ENCODE data around the gene NOTUM.
A peak's percentile ranks its signal among the peaks of the same experiment; 100 is the strongest.
"Not testable (repeated sequence)": the region's sequence is repeated elsewhere in the genome, so short reads cannot be mapped to it uniquely, and the experiment has no call there.

NOTUM gene

GRCh38 chr17:81996232-81996756, 35.3 kb upstream of the NOTUM start:
- no peak for DNase-seq

DNA sequence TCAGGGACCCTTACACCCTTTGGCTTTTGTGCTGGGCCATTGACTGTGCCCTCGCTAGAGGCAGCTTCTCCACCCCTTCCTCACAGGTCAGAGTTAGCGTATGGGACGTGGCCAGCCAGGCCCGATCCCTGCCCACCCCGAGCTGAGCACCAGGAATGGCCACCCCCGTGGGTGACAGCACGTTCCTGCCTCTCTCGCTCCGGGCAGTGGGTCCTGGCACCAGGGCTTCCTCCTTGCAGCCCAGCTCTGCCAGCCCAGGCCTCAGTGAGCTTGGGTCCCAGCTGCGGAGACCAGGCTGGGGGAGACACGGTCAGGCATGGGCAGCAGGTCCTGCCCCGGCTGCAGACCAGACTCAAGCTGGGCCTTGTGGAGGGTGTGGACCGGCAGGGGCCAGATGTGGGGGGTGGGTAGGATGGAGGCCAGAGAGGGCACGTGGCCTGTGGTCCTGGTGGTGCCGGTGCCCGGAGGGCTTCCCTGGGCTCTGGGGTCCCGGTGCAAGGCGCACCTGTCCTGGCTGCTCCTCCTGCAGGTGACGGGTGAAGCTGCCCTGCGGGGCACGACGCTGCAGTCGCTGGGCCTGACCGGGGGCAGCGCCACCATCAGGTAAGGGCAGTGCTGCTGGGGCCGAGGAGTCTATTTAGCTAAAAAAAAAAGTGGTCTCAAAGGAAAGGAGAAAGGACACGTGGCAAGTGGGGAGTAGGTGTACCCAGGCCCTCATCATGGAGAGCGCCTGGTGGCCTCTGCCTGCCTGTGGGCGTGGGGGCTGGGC, 34.7 kb upstream of the NOTUM start:
- no peak for DNase-seq

DNA sequence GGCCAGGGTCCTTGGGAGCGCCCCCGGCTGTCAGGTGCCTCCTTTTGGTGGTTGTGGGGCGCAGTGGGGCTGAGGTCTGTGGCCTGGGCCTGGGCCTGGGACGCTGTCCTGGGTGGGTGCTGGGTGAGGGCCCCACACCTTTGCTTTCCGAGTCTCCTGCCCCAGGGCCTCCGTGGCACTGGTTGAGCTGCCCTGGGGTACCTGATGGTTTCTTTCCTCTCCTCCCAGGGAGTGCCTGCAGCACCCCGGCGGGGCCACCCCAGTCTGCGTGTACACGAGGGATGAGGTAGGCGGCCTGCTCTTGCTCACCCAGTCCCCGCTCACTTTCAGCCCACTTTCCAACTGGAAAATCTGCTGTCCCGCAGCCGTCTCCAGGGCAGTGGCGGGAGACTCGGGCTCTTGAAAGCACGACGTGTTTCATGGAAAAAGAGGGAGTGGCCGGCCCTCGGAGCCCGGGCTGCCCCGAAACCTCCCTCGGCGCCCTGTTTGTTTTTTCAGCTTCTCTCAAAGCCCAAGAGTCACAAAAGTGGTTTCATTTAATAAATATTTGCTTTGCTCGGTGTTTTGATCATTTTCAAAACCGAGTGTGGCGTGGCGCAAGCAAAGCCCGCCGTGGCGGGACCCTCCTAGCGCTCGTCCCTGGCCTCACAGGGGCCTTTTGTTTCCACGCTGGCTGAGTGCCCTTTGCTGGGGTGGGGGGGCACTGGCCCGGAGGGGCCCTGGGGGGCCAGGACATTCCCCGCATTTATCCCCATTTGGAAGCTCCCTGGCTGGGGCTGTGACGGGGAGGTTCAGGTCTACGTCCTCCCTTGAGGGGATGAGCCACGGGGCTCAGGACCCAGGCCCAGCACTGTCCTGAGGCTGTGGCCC, 33.8 kb upstream of the NOTUM start:
- no peak for DNase-seq

DNA sequence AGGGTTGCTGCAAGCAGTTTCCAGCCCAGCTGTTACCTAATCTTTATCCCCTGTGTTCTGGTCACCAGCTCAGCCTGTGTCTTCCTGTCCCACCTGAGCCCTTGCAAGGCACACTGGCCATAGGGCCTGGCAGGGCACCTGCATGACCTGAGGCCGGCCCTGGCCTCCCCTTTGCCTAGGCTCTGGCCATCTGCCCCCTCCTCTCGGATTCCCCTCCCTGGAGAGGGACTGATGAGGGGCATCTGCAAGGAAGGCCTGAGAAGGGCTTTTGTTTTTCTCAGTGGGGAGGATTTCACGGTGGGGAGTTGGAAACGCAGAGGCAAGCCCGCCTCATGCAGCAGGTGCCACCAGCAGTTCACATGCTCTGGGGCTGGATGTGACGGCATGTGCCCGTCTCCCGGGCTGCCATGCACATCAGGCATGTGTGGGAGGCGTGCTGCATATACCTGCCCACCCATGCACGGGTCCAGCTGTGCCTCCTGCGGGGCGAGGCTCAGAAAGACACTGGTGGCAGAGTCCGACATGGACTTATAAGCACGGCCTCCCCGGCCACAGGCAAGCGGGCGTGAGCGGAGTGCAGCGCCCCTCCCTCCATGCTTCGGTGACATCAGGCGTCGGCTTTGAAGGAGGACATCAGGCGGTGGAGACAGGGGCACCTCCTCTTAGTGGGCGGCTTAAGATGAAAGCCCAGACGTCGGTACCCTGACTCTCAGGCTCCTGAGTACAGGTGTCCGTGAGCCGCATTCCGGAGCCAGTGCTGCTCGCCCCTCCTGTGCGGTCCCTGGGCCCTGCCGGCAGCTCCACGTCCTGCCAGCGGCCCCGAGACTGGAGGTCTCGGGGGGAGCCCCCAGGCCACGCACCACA, 33.0 kb upstream of the NOTUM start:
- DNase-seq = no peak

DNA sequence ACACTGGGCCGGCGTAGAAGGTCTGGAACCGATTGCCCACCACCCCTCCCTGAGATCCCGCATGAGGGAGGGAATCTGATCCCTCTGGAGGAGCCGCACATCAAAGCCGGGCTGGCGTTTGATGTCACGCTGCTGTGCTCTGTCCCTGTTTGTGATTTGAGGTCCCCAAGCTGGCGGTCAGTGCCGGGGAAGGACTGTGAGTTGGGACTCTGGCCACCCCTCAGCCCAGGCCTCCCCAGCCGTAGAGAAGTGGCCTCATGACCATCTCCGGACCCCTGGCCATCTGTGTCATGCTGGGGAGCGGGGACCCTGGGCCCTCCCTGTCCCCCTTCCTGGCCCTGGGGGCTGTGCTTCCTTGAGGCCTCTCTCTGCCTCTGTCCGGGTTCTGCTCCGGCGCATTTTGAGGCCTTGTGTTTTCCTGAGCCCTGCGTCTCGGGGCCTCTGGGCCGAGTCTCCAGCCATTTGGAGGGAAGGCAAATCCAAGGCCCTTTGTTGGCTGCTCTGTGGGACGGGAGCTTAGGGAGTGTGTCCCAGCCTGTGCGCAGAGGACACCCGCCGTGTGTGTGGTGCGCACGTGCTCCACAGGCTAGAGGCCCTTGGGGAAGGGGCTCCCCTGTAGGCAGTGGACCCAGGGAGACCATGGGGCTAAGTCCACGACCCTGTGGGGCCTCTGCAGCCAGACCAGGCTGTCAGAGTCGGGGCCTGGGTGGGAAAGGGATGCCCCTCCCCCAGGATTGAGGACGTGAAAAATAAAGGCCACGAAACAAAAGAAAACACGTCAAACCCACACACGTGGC, 31.5 kb upstream of the NOTUM start:
- DNase-seq = no peak

DNA sequence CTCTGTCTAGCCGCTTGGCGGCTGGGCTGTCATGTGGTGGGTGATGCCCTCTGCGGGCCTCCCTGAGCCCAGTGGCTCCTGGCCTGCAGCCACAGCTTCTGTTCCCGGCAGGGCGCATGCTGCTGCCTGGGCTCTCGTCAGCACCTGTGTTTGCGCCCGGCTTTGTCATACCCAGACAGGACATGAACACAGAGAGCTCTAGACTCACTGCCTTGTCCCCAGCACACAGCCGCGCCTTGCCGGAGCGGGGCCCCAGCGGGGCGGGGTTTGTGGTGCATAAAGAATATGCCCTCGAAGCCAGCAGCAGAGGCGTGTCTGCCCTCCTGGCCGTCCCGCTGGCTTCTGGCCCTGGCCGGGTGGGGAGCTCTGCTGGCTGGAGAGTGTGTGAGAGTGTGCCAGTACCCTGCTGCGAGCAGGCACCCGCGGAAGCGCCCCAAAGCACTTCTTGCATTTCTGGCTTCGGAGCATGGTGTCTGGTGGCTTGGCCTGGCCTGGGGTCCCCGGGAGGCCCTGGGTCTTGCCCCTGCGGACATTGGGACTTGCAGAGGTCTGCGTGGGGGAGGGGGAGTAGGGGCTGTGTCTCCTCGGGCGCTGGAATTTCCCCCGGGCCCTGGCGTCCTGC, 30.8 kb upstream of the NOTUM start:
- no peak for DNase-seq

DNA sequence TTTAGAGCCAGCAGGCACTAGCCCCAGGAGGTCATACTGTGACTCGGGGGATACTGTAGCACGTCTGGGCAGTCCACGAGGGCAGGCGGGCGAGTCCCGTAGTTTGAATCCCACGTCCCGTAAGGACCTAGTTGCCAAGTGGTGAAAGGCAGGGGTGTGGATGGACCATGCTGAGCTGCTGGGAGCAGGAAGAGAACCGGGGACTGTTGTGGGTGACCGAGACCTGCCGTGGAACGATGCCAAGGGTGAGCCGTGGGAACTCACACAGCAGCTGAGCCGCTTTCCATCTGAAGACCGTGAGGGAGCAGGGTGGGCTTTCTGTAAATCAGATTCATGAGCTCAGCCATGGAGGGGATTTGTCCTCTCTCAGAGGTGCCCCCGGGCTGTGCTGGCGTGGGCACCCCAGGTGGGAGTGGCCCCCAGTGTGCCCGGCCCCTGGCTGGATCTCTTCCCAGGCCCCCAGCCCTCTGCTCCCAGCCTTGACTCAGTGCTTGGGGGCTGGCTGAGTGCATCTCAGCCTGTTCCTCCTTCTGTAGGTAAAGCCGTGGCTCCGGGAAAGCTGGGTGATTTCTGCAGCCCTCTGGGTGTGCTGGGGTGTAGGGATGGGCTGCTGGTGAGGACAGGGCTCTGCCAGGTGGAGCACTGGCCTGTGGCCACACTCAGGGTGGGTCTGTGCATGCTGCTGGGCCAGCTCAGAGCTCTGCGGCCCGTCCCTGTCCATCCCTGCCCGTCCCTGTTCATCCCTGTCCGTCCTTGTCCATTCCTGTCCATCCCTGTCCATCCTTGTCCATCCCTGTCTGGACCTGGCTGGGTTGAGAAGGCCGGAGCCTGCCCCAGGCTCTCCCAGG, 30.1 kb upstream of the NOTUM start:
- DNase-seq = no peak

DNA sequence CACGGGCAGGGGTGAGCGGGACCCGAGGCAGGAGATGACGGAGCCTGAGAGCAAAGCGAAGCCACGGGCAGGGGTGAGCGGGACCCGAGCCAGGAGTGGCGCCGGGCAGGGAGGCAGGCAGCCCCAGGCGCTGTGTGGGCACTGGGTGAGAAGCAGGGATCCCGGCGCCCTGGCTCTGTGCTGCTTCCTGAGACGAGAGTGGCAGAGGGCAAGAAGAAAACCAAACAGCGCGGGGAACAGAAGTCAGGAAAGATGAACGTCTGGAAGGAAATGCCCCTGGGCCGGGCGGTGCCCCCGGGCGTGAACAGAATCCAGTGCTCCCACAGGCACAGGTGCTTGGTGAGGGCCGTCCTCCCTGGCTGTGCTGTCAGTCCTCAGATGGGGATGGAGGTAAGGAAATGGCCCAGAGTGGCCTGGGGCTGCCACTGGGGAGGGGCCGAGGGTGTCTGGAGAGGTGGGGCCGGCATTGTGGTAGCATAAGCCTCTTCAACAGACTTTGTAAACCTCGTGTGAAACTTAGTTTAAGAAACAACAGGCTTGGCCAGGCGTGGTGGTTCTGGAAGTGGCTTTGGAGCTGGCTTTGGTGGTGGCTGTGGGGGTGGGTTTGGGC, 26.3 kb upstream of the NOTUM start:
- no peak for DNase-seq

GRCh38 chr17:81986606-81987005, 25.6 kb upstream of the NOTUM start:
- no peak for DNase-seq

GRCh38 chr17:81984773-81985410, 23.9 kb upstream of the NOTUM start:
- DNase-seq = no peak

- DNase-seq = peak; percentile 19 to 54 (median 52)
Observed at GRCh38 chr17:81983639-81984373, 22.8 kb upstream of the NOTUM start.

- no peak for DNase-seq
Observed at GRCh38 chr17:81983011-81983638, 22.1 kb upstream of the NOTUM start.

GRCh38 chr17:81981511-81981910, 20.5 kb upstream of the NOTUM start:
- not testable (repeated sequence) for DNase-seq

GRCh38 chr17:81980707-81981343, 19.8 kb upstream of the NOTUM start:
- peak in 1 of 4 experiments; percentile 27 for DNase-seq

- DNase-seq = no peak
Observed at GRCh38 chr17:81980122-81980521, 19.1 kb upstream of the NOTUM start.

DNA sequence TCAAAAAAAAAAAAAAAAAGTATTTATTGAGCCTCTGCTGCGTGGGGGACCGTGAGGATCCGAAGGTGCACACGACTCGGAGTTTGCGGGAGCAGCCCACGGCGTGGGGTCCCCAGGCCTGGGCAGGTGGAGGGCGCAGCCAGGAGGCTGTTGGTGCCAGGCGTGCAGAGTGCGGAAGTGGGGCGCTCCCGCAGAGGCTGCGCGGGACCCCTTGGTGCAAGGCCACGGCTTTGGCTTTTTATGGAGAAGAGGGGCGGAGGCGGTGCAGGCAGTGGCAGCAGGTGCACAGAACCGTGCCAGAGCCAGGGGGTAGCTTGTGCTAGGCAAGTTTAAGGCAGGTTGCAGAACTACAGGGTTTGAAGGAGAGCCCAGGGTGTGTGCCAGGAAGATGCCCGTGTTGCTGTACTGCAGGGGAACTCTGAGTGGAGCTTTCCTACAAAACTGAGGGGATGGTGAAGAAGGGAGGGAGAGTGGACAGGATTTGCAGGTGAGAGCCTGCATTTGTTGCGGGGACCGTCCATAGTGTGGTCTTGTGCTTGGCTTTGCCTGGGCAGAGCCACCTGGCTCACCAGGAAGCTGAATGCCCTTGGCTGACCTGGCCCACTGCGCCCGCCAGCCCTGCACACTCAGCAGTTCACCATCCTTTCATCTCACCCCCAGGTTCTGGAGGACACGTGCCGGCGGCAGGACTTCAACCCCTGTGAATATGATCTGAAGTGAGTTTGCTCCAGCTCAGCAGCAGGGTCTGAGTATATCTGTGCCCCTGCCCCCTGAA, 17.7 kb upstream of the NOTUM start:
- no peak for DNase-seq

Measured in suppressor macrophage (primary cell).